GM21381 (cell line): ENCODE data around the gene USP19.
A peak's percentile ranks its signal among the peaks of the same experiment; 100 is the strongest.

Experiments
- ATAC-seq: cut with Tn5 transposase; IDR thresholded peaks from one replicate; pipeline ENCODE4 v1.9.1; 2021; ENCODE audit warnings: mild to moderate bottlenecking, moderate library complexity; ENCODE audit not compliant: unreplicated experiment

The USP19 gene

GRCh38 chr3:49120438-49121131 lies at the start of gene USP19:
TSS of gene USP19 (minus strand) at chr3:49120823. CDS start at chr3:49119145, 1,678 bp downstream.
- peak; percentile 94 for ATAC-seq

- no peak for ATAC-seq
Observed at GRCh38 chr3:49166752-49167556, 46.3 kb upstream of the USP19 start.

DNA sequence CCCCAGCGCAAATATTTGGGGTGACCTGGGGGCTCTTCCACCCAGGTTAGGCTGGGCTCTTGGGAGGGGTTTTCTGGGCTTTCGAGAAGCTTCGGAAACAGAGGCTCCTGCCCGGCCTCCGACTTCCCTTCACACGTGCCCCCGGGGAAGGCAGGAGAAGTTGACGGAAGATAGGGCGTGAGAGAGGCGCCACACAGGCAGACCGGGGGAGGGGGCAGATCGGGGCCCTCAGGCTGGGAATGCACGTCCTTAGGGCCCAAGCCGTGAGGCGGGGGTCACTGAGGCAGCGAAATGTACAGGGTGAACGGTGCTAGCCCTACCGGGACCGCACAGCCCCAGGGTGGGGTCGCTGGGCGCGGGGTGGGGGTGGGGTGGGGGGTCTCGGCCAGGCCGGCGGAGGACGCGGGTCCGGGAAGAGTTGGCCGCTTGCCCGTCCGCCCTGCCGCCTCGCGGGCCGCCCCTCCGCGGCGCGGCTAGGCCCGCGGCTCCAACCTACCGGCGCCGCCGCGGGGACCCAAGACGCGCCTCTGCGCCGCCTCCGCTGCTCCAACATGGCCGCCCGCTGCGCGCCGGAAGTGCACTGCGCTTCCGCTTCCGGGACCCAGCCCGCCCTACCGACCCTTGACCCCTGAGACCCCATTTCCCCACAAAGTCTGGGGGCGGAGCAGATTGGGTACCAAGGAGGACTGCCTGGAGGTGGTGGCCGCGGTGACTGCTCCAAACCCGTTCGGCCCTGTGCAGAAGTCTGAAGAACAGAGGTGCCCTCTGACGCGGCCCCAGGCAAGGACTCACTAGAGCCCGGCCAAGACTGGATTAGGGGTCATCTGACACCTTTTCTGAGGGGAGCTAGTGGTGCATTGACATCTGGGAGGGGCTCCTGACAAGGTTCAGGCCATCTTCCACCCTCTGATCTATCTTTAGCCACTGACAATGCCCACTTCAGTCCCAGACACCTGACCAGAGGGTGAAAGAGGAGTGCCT lies 45.4 kb upstream of the USP19 start, which contains the start of gene CCDC71:
TSS of gene CCDC71 (minus strand) at position 561 of the 981 bp plus-strand sequence. CDS start 2,123 bp downstream, outside the sequence.
- peak; percentile 73 for ATAC-seq

DNA sequence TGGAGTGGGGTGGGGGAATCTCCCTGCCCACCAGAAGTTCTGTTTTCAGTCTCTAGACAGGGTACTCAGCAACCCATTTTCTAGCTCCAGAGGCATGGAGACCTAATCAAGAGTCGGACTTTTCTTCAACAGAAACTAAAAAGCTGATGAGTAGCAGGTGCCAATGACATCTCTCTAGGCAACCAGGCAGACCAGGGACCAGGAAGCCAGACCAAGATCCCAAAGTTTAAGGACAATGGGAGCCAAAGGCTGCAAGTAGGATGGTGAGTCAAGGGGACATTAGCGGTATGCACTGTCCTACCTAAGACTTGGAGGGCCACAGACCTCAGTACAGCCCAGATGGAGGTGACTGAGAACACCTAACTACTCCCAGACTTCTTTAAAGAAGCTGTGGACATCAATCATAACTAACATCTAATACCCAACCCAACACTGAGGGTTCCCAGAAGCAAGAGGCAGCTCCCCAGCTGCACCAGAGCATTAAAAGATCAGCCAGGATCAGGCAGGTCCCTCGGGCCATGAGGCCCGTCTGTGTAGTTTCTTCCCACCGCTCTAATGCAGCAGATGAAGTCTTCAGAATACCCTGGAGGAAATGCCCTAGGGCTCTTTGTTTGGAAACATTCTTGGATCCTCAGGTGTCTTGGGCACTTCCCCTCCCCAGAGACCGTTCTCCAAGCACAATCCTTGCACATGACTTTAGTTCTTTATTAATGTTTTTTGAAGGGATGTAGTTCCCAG lies 44.5 kb upstream of the USP19 start:
- no peak for ATAC-seq

DNA sequence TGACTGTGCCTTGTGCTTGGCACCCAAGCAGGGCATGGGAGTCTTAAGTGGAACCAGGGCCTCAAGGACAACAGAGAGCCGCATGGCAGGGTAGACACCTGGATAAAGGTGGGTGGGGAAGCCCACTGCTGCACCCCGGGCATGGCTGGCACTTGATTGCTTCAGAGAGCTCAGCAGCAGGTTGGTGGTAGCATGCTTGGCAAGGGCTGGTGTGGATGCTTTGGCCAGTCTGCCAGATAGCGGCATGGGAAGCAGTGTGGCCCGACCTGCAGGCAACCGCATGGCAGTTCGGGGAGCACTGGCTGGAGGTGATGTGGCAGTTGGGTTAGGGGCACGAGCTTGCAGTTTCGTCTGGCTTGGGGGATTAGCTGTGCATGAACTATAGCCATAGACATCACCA lies 43.0 kb upstream of the USP19 start:
- ATAC-seq: no peak

GRCh38 chr3:49162751-49163419 lies 42.3 kb upstream of the USP19 start:
- no peak for ATAC-seq

DNA sequence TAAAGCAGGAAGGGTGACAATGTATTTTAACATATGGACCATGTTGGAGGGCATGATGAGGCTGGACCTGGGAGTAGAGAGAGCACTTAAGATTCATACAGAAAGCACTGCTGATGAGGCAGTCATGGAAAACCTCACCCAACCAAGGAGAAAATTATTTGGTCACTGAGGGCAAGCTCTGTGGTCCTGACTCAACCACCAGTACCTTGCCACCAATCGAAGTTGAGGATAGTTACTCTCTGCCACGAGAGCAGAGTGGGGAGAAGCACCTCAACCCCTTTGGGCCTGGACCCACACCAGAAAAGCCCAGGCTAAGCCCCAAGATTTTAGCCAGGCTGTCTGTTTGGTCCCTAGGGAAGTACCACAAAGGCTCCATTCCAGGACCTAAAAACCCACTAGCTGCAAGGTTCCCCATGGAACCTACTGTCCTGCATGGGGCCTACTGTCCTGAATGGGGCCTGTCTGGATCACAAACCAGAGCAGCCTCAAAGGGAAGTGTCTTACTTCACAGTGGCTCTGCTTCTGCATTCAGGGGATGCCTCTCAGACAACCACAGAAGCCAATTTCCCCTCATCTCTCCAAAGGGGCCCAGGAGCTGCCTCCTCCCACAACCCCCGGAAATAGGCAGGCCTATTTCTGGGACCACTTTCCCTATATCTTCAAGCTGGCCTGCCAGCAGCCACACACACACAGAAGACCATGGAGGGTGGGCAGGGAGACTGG lies 41.3 kb upstream of the USP19 start:
- ATAC-seq: no peak

GRCh38 chr3:49161197-49161596 lies 40.6 kb upstream of the USP19 start:
- no peak for ATAC-seq

- no peak for ATAC-seq
Observed at GRCh38 chr3:49158792-49159191, 38.2 kb upstream of the USP19 start.

DNA sequence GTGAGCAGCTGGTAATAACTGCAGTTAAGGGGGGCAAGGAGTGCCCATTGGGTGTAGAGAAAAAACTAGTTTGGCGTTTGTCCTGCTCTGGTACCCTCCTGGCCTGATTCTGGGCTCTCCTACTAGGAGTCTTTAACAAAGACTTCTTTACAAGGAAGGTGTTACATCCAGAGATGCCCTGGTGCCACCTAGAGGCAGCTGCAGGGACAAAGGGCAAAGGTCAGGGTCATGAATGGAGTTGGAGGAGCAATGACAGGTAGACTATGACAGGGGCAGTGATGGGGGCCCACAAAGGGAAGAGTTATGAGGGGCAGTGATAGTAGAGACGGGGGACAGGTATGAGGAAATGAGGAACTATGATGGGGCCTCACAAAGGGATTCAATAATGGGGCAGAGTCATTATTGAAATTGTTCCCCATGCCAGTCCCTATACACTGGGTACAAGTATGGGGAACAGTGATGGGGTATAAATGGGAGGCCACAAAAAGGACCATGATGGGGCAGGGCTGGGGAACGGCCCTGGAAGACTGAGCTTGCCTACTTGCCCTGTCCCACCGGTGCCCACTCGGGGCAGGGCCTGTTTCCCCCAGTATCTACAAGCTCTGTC lies 37.6 kb upstream of the USP19 start:
- no peak for ATAC-seq

DNA sequence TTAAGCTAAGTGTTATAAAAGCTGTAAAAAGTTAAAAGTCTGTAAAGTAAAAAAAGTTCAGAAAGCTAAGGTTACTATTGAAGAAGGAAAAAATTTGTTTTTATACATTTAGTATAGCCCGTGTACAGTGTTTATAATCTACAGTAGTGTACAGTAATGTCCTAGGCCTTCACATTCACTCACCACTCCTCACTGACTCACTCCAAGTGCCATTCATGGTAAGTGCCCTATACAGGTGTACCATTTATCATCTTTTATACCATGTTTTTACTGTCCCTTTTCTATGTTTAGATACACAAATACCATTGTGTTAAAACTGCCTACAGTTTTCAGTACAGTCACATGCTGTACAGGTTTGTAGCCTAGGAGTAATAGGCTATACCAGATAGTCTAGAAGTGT lies 36.7 kb upstream of the USP19 start:
- ATAC-seq: no peak

DNA sequence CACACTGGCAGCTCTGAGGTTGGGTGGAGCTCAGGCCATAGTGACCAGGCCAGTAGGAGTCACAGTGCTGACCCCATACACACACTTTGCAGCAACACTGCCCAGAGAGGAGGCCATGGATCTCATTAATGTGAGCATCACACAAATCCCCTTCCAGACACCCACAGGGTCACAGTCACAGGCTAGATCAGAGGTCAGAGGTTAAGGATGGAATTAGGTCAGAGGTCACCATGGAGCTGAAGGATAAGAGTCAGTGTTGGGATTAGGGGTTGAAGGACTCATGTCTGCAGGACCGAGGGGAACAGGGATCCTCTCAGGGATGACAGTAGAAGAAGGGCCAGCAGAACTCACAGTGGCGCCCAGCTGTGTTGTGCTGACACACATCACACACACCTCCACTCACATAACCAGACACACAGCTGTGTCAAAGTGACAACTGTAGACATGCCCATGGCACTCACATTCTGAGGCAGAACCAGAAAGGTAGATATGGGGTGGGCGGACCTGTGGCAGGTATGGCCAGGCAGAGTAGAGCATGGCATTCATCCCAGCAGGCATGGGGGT lies 32.8 kb upstream of the USP19 start:
- no peak for ATAC-seq

DNA sequence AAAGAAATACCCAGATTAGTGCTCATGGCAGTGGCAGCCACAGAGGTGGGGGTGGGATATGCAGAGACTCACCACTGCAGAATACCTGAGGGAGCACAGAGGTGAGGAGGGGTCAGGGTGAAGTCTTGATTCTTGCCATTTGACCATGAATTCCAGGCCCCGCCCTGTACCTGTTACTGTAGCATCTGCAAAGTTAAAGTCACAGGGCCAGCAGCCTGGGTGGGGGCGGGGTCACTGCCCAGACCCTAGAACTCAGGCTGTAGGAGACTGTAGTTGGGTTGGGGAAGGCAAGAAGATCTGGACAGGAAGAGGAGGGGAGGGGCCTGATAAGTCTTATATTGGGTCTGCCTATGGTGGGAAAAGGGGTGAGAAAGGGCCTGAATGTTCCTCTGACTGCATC lies 31.0 kb upstream of the USP19 start:
- ATAC-seq: no peak

DNA sequence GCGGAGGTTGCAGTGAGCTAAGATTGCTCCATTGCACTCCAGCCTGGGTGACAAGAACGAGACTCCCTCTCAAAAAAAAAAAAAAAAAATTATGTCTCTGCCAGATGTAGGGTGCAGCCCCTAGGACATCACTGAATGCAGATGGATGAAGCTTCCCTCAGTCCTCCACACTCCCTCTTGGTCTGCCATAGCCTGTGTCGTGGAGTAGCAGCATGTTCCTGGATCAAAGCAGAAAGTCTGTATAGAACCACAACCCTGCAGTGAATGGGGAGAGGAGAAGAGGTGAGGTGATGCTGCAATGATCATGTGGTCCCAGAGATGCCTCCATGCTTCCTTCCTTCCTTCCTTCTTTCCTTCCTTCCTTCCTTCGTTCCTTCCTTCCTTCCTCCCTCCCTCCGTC lies 27.5 kb upstream of the USP19 start:
- ATAC-seq: no peak

DNA sequence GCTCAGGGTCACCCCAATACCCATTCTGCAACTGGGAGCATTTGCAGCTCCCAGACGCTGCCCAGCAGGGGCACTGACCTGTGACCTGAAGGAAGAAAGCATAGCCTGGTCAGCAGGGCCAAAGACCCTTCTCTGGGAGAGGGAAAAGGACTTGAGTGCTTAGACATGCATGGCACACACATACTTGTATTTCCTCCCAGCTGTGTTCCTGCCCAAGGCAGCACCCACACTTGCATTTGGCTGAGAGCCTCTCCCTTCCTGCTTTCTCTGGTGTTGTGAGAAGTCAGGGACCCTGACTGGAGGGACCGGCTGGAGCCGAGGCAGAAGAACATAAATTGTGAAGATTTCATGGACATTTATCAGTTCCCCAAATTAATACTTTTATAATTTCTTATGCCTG lies 19.5 kb upstream of the USP19 start:
- ATAC-seq: no peak

- no peak for ATAC-seq
Observed at GRCh38 chr3:49135499-49135898, 14.9 kb upstream of the USP19 start.

DNA sequence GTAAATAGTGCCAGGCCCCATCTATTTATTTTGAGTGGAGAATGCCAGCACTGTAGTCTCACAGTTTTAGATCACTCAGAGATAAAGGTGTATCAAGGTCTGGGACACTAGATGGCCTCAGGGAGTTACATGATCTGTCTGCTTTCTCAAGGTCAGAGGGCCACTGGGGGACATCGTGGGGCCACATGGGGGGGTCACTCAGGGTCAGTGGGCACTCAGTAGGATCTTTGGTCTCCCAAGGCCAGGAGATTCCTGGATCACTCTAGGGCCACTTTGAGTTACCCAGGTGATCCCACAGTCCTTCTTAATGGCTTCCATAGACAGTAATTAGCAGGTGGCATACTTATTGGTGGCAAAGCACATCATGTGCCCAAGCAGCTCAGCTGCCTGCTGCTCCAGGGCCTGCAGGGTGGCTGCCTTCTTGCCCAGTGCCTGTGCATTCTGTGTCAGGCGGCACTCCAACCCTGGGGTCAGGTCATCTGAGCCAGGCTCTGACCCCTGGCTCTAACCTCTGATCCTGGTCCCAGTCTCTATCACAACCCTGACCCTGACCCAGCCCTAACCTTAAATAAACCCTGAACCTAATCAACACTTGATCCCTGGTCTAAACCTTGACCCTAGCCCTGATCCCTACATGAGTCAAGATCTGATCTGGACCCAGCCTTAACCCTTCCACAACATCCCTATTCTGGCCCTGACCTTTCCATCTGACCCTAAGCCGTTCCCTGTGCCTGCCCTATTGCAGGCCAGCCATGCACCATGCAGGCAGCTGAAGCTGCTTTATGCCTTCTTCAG lies 14.0 kb upstream of the USP19 start:
- ATAC-seq: no peak
